ENCODE data around the gene PLBD2.

The PLBD2 gene

GRCh38 chr12:113397497-113398197 is 39.3 kb downstream of the PLBD2 start:
- DNase-seq, result no peak

GRCh38 chr12:113398346-113399290 is 40.2 kb downstream of the PLBD2 start:
- DNase-seq, result no peak

GRCh38 chr12:113399490-113399889 is 41.1 kb downstream of the PLBD2 start:
- no peak for DNase-seq

- no peak for DNase-seq
Observed at GRCh38 chr12:113400362-113400761, 42.0 kb downstream of the PLBD2 start.

GRCh38 chr12:113401066-113402000 is 42.9 kb downstream of the PLBD2 start:
- no peak for DNase-seq

GRCh38 chr12:113402586-113403260 is 44.3 kb downstream of the PLBD2 start:
- DNase-seq, result no peak

GRCh38 chr12:113403435-113404415 is 45.3 kb downstream of the PLBD2 start, which contains the start of gene SDS:
SDS (minus strand) TSS chr12:113403887; CDS start chr12:113399708, 4,179 bp downstream.
- no peak for DNase-seq

- no peak for DNase-seq
Observed at GRCh38 chr12:113405694-113406093, 47.3 kb downstream of the PLBD2 start.

- no peak for DNase-seq
Observed at GRCh38 chr12:113407931-113408600, 49.7 kb downstream of the PLBD2 start.

- DNase-seq, result no peak
Observed at GRCh38 chr12:113408756-113409298, 50.4 kb downstream of the PLBD2 start.

GRCh38 chr12:113409462-113410124 is 51.2 kb downstream of the PLBD2 start:
- DNase-seq, result no peak

GRCh38 chr12:113413488-113413939 is 55.1 kb downstream of the PLBD2 start:
- no peak for DNase-seq

GRCh38 chr12:113414519-113415038 is 56.2 kb downstream of the PLBD2 start:
- DNase-seq, result no peak

GRCh38 chr12:113416091-113416754 is 57.8 kb downstream of the PLBD2 start:
- DNase-seq, result no peak

GRCh38 chr12:113418213-113418879 is 60.0 kb downstream of the PLBD2 start:
- no peak for DNase-seq

- DNase-seq, result no peak
Observed at GRCh38 chr12:113420996-113421595, 62.7 kb downstream of the PLBD2 start.
